CD1c-positive myeloid dendritic cell (primary cell): ENCODE data around the gene CST9L.

Source experiments
- DNase-seq: peaks from one replicate; pipeline ENCODE4 v3.0.0-alpha.2; 2016; ENCODE audit errors: extremely low spot score

The CST9L gene, protein sequence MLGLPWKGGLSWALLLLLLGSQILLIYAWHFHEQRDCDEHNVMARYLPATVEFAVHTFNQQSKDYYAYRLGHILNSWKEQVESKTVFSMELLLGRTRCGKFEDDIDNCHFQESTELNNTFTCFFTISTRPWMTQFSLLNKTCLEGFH

DNA sequence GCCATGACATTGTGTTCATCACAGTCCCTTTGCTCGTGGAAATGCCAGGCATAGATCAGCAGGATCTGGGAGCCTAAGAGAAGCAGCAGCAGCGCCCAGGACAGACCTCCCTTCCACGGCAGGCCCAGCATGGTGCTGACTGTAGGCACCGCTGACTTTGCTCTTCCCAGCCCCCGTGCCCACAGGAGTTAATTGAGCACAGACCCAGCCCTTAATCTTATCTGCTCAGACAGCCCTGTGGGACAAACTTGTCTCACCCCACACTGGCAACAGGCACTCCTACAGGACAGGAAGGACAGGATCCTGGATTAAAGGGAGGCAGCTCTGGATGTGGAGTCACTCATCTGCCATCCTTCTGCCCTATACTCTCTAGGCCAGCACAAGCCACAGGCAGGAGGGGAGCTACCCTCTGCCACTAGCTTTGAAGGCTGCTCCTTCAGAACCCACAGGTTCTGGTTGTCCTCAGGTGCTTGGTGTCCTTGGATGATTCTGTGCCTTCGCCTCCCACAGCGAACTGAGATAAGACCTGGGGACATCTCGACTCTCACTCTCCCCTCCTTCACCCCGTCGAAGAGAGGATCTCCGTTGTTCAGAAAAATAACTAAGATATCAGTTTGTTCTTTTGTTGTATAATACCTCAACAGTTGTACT lies at the start of gene CST9L:
Gene CST9L (minus strand): TSS at position 165 of the 651 bp plus-strand sequence. CDS start 34 bp downstream, at position 131.
- no peak for DNase-seq

DNA sequence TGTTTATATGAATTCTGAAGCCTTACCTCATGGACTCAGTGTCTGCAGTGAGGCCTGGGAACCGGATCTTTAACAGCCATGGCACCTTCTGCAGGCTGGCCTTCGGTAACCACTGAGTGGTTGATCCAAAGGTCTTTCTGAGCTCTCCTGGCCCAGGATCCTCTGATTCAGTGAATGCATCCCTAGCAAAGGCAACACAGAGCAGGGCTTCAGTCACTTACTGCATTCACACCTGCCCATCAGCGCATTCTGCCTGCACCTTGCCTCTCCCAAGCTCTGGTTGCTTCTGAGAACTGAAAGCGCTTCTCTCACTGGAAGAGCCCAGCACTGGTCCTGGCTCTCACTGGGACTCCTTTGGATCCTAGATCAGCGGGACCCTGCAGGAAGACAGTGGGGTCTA lies 45.9 kb upstream of the CST9L start:
- no peak for DNase-seq

DNA sequence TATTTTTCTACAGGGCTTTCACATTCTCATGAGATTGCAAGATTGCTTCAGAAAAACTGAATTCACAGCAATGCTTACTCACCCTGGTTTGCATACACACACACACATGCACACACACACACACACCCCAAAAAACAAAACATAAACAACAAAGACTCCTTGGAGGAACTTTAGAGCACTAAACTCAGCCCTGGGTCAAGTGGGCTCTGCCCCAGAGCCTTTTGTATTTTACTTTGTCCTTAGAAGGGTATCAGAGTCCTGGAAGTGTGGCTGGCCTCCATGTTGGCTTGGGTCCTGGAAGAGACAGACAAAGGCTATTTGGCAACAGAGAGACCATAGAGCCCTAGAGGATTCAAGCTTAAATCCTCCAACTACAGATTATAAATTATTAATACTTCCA lies 45.4 kb upstream of the CST9L start:
- DNase-seq: no peak

DNA sequence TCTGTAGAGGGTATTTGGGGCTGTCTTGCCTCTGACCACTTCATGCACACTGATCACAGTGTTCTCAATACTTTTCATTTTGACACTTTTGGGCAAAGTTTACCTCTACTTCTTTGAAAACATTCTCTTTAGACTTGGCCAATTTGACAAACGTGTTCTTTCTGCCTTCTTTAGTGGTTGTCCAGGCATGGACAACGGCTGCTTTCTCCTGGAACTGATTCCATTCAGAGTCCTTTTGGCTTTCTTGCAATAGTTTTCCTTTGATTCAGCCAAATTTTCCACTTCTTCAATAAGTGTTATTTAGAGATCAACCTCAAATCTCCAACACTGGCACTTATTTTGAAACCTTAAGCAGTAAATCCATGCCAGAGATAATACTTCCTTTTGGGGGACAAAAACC lies 44.1 kb upstream of the CST9L start:
- DNase-seq: no peak

DNA sequence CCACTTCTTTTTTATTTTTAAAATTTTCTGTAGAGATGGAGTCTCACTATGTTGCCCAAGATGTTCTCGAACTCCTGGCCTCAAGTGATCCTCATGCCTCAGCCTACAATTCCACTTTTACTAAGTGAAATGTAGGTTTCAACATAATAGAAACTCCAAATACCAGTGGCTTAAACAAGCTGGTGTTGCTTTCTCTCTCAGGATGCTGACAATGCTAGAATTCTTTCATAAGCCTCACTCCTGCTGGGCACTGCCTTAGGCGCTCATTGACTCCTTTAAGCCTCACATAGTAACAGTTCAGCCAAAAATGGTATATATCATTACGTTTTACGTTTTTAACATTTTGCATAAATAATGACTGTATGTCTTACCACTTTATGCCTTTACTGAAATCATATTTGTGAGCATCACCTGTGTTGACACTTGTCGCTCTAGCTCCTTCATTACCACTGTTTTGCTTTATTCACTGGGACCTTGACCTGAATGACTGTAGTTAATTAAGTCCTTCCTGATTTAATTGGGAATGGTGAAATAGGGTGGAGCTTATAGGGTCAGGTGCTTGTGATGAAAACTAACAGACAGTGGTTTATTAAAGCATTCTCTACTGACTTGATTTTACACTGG lies 41.3 kb upstream of the CST9L start:
- no peak for DNase-seq

DNA sequence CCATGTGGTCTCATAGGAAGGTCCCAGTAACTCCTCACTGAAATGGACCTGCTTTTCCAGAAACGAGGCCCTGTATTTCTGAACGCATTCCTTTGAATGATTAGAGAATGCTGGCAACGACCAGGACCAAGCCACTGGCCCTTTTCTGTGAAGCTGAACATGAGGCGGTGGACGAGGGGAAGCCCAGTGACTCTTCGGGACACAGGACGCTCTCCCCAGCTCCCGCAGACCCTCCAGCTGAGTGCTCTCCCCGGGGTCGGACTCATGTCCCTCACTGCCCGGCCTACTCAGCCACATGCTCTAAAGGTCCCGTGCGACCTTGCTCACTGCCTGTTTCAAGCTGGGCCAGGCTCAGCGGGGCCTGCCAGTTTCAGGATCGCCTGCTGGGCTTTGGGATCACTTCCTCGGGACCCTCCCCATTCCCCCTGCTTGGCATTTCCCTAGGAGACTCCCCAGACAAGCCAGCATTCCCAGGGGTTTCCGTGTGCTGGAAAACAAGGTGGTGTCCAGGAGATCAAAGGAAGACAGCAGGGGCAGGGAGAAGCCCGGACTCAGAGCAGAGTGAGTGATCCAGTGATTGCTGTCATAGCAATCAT lies 40.1 kb upstream of the CST9L start:
- DNase-seq: no peak

DNA sequence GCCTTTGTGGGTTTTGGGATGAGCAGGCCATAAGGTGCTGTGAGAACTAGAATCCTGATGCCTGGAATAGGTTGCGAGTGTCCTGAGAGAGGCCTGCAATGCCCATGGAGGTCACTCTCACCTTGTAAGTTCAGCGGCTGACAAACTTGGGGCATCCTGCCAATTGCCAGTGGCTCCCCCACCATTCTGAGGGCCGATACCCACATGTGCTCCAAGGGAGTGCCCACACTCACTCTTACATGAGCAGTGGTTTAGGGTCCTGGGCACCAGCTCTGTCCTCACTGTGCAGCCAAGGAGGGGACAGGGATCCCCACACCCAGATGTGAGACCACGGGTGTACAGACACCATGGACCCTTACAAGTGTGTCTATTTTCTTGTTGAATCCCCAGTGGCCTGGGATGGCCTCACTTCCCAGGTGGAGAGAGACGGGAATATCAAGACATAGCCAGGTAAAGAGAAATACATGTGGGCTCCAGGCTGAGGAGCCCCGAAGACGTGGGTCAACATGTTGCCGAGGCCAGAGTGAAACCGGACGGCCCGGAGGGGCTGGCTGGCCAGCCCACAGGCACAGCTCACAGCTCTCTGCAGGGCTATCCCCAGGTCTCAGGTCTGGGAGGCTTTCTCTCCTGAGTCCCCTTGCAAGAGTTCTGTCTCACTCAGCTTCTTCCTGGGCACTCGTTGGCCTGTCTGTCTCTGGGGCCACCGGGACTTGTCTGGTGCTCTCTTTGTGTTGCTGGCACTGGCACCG lies 39.4 kb upstream of the CST9L start:
- no peak for DNase-seq

DNA sequence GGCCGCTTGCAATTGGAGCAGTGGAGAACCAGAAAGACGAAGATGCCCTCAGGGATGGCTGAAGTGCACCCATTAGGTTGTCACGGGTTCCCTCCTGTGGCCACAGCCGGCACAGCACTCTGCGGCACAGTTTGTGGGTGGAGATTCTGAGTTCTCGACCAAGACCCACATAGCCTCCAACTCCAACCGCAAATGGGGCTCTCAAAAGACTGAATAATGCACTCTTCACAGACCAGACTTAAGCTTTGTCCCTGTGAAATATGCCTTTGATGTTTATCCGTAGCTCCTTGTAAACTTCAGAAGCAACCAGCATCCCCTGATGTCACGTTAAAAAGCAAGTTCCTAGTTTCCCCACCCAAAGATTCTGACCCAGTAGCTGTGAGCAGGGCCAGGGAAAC lies 38.4 kb upstream of the CST9L start:
- DNase-seq: peak; percentile 72

DNA sequence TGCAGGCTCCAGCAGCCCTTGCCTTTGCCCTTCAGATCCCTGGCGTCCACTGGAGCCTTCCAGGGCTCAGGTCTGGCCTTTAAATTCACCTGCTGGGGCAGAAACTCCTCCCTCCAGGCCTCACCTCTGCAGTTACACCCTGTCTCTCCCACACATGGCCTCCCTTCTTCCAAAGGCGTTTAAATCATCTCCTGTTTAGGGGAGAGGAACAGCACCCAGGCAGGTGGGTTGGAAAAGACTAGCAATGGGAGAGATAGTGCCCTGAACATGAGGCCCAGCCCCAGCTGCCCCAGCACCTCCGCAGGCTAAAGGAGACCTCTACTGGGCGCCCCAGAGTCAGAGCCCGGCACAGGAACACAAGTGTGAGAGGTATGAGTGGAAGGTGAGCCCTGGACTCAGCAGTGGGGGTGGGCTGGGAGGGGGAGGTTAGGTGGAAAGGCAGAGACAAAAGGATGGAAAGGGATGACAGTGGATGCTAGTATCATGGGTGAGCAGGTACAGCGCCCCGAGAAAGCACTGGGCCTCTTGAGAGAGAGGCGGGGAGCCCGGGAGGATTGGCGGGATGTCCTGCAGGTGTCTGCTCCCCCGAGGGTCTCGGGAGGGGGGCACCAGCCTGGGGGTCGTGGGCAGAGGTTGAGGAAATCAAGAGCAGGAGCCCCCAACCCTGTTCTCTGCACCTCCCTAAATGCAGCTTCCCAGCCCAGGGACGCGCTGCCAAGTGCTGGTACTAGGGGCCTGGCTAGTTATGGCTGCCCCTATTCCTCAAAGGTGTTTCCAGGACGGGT lies 37.8 kb upstream of the CST9L start, which contains the start of gene CST9:
Gene CST9 (minus strand): TSS at position 51 of the 785 bp plus-strand sequence. CDS start 53 bp downstream, outside the sequence.
- no peak for DNase-seq

DNA sequence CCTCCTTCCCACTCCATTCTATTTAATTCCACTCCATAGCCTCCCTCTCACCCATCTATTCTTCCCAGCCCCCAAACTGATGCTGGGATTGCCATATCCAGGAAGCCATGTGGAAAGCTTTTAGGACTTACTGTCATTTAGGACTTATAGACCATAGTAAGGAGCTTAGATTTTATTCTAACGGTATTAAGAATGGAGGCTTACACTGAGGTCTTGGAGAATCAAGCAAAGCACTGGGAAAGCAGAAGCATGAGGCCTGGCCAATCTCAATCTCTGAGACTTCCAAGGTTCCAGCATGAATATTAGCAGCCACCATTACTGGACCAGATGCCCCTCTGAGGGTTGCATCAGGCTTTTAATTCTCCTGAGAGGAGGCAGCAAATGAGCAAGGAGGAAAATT lies 36.0 kb upstream of the CST9L start:
- no peak for DNase-seq

DNA sequence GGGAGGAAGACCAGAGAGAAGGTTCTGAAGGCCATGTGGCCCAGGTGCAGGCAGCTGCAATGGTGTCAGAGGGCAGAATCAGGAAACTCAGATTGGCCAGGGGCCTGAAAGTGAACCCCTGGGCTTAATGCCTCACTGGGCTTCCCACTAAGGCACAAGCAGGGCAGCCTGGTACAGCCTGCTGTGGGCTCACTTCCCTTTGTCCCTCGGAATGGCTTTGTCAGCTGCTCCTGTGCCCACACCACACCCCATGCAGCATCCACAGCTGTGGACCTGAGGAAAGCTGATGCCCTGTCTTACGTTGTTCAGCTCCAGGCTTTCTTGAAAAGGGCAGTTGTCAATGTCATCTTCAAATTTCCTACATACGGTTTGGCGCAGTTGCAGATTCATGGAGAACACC lies 35.0 kb upstream of the CST9L start:
- DNase-seq: peak; percentile 29

DNA sequence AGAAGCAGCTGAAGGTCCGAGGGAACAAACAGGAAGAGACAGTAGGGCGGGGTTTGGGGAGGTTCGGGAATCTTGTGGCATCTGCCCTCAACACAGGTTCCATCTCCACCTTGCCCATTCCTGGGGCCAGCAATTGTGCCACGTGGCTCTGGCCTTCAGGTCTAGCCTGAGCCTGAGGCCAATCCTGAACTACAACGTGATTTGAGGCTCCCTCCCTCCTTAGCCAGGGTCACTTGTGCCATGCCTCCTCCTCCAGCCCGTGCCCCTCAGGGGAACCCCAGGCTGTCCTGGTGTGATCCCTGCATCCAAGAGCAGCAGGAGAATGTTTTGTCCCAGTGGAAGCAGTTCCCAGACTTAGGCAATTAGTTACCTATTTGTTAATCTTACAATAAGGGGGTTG lies 34.4 kb upstream of the CST9L start:
- no peak for DNase-seq

DNA sequence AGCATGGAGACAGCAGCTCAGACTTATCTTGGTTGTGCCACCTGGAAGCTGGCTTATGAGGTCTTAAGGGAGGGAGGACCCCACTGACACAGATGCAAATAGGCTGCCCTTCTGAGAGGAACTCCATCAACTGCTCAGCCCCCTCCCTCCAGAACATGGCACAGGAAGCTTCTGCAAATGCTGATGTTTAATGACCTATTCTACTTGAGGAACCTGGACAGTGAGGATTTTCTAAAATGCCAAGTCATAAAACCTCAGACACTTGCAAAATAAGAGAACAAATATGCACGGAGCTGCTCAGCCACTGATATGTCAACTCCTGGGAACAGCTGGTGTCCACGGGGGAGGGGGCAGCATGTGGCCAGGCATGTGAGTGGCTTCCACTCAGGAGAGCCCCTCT lies 34.0 kb upstream of the CST9L start:
- DNase-seq: peak; percentile 54

DNA sequence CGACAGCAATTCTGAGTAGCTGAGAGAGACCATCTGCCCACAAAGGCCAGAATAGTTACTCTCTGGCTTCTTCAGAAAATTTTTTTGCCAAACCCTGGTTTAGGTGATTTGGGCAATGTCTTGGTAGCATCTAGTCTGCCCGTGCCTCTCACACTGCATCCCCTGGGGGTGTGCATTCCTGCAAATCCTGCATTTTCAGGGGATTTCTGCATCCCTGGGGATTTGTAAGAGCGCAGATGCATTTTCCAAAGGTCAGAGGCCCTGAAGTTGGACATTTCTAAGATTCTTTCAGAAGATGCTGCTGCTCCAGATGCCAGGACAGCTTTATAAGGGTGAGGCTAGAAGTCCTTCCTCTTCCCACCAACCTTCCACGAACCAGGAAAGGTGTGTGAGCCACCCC lies 33.4 kb upstream of the CST9L start:
- no peak for DNase-seq

DNA sequence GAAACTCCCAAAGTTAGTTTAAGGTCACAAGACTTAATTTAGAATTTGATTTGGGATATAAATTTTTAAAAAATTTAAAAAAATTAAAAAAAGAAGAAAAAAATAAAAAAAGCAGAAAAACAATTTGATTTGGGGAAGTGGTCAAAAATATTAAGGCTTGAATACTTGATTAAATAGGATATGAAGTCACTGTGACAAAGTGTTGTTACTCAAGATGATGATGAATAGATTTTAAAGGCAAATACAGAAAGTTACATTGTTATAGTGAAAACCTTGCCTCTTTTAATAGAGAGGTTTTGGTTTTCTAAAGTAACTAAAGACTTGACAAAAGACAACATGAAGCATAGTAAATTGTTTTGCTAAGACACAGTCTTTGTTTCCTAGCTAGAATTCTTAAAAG lies 30.2 kb upstream of the CST9L start:
- no peak for DNase-seq

DNA sequence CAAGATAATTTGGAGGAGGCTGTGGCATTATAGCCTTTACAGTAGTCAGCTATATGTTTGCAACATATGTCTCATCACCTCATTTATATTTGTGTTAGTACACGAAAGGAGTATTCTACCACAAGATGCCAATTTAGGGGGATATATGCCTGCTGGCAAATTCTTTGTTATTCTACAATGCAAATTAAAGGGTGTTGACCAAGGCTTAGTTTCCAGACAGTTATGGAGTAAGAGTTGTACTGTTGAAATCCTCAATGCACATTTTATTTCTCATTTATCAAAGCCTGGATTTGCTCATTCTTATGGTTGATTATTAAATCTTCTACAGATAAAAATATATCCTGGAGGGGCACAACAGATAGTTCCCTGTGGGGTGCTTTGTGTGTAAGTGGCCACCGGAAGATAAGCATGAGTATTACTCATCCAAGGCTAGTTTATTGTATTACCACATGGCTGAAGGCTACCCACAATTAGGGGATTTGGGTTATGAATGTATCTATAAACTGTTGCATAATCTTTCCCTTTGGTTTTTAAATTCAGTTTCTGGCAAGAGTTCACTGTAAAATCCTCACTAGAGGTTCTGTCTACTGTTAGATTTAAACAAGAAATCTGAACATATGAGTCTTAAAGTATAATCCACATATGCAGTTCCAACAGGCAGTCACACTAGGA lies 28.4 kb upstream of the CST9L start:
- no peak for DNase-seq

DNA sequence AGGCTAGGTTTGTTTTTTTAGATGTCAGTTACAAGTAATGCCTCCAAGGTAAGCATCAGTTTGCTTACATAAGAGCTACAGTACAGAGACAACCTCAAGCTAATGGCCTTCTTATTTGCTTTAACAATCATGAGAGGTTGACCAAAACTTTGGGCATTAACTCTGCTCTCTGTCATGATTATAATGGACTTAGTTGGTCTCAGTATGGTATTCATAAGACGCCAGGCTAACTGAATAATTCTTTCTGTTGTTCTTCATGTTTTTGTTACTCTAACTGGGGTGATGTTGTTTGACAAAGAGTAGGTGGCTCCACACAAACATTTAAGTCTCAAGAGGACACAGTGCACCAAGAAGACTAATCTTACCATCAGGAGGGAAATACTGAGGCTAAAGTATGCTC lies 27.7 kb upstream of the CST9L start:
- no peak for DNase-seq

DNA sequence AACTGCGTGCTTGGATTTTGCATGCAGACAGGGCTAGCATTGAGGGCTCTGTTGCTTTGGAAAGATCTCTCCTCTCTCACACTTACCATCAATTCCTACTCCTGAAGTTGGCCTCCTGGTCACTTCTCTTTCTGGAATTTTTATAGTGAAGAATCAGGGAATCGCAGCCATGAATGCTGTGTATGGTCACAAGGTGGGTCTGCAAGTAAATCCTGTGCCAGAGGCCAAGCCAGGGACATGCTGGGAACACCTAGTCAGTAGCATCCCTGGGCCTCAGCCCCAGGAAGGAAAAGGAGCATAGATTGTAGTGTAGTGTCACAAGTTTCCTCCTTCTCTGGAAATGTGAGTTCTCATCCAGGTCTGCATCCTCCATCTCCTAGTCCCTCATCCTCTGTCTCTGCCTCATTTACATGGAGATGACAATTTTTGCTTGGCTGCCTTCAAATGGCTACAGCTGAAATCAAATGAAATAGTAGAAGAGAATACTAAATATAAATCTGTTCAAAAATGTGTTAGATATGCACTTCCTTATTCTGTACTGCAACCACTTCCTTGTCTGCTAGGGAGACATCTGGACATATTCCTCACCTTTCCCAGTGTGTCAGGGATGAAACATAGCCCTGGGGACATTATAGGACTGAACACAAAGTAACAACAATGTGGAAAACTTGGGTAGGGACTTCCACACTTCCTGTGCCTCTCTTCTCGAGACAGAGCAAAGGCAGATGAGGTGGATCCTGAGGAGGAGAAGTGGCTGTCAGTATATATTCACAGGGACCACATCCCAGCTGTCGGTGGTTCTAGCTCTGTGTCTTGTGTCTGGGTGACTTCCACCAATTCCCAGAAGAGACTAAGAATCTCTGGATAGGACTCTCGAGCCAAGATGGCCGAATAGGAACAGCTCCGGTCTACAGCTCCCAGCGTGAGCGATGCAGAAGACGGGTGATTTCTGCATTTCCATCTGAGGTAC lies 20.4 kb upstream of the CST9L start:
- no peak for DNase-seq

DNA sequence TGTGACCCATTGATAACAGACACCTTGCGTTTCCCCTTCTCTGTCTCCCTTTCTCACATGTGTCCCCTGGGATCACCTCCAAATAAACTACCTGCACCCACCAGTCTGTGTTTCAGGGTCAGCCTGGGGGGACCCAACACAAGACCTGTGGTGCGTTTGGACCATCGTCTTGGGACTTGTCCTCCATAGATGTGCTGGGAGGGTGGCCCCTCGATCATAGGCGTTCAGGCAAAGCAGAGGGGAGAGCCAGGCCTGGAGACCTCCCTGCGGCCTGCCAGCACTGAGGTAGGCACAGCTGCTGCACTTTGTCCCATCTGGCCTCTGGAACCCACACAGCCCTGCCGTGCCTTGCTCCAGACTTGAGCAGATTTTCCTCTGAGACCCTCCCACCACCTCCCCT lies 19.3 kb upstream of the CST9L start:
- DNase-seq: no peak
